ENCODE results near the gene CCL17.
"Not testable (repeated sequence)": the region's sequence is repeated elsewhere in the genome, so short reads cannot be mapped to it uniquely, and the experiment has no call there.

Gene CCL17

GRCh38 chr16:57403965-57404817, at the start of gene CCL17:
Gene CCL17 (plus strand): TSS chr16:57404767. CDS start chr16:57413933, 9,166 bp downstream.
- DNase-seq: no peak

- DNase-seq: no peak
Measured at GRCh38 chr16:57355898-57356414, 48.6 kb upstream of the CCL17 start.

- DNase-seq: no peak
Measured at GRCh38 chr16:57356547-57356946, 48.0 kb upstream of the CCL17 start.

- DNase-seq: no peak
Measured at GRCh38 chr16:57357330-57358085, 47.1 kb upstream of the CCL17 start.

- DNase-seq: no peak
Measured at GRCh38 chr16:57358086-57358420, 46.5 kb upstream of the CCL17 start.

- DNase-seq: no peak
Measured at GRCh38 chr16:57358527-57359095, 46.0 kb upstream of the CCL17 start, which contains the start of gene CCL22. Gene CCL22 (plus strand): TSS chr16:57358783. CDS start chr16:57358817, 34 bp downstream.

- DNase-seq: no peak
Measured at GRCh38 chr16:57360321-57360935, 44.1 kb upstream of the CCL17 start.

DNA sequence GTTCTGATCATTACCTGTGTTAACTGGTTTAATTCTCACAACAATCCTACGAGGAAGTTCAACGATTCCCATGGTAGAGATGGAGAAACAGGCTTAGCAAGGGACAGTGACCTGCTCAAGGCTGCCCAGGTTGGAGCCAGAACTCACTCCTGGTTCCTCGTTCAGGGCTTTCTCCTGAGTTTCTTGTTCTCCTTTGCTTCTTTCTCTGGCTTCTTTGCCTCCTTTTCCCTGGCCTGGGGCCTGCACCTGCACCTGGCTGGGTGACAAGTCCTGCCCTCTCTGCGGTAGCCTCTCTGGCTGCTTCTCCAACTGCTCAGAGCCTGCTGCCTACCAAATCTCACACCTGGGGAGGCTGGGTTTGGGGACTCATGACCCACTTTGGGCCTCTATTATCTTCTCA, 43.2 kb upstream of the CCL17 start:
- DNase-seq: no peak

DNA sequence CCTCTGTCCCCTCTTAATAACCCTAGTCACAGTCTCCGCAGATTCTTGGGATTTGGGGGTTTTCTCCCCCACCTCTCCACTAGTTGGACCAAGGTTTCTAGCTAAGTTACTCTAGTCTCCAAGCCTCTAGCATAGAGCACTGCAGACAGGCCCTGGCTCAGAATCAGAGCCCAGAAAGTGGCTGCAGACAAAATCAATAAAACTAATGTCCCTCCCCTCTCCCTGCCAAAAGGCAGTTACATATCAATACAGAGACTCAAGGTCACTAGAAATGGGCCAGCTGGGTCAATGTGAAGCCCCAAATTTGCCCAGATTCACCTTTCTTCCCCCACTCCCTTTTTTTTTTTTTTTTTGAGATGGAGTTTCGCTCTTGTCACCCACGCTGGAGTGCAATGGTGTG, 40.4 kb upstream of the CCL17 start:
- DNase-seq: no peak

DNA sequence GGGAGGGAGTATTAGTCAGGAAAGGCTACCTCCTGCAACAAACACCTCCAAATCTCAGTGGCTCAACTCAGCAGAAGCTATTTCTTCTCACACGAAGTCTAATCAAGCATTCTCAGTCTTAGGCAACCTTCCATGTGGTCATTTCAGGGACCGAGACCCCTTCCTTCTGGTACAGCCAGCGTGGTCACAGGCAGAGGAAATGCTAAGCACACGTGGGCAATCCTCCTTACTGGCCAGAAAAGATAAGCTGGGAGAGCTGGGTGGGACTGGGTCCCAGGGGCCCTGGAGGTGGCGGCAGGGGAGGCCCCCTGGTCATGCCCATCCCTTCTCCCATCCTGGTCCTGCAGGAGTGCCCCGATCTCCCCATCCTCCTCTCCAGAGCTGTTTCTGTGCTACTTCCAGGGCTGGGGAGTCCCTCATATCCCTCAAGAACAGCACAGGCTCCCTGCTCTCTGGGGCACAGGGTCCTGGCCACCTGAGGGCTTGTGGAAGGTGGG, 38.0 kb upstream of the CCL17 start:
- DNase-seq: no peak

- no peak for DNase-seq
Measured at GRCh38 chr16:57367116-57367752, 37.3 kb upstream of the CCL17 start.

- no peak for DNase-seq
Measured at GRCh38 chr16:57371494-57372371, 32.8 kb upstream of the CCL17 start.

GRCh38 chr16:57372372-57373116, 32.0 kb upstream of the CCL17 start, which contains the start of gene CX3CL1:
Gene CX3CL1 (plus strand): TSS chr16:57372490. CDS start chr16:57372569, 79 bp downstream.
- DNase-seq: no peak

DNA sequence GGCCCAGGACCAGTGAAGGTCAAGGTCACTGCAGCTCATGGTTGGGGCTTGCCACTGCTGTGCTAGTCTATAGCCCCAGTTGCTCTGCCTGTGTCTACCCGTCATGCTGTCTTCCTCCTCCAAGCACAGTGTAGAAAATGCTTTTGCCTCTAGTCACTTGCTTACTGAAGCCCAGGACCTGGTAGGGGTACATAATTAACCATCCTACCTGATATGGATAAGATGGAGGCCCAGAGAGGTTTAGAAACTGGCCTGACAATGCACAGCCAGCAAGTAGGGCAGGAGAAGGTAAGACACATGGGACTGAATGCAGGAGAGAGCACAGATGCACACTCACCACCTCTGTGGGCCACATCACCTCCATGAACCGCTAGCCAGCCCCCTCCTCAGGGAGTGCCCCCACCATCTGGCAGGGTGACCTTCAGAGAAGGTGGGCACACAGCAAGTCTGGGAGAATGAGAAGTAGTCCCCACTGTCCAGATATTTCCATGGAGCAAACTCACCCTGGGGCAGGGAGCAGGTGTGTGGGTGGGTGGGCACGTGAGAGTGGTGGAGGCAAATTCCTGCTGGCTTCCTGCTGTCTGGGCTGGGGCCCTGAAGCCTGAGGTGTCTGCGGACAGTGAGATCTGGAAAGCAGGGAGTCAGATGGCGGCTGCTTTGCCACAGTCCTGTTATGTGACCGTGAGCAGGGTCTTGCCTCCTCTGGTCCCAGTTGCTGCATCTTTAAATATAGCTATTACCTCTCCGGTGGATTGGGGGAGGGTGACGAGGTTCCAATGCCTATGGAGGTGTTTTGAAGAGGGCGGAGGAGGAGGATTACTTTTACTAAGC, 31.2 kb upstream of the CCL17 start:
- no peak for DNase-seq

- DNase-seq: no peak
Measured at GRCh38 chr16:57374067-57374534, 30.5 kb upstream of the CCL17 start.

- not testable (repeated sequence) for DNase-seq
Measured at GRCh38 chr16:57374925-57375465, 29.6 kb upstream of the CCL17 start.

DNA sequence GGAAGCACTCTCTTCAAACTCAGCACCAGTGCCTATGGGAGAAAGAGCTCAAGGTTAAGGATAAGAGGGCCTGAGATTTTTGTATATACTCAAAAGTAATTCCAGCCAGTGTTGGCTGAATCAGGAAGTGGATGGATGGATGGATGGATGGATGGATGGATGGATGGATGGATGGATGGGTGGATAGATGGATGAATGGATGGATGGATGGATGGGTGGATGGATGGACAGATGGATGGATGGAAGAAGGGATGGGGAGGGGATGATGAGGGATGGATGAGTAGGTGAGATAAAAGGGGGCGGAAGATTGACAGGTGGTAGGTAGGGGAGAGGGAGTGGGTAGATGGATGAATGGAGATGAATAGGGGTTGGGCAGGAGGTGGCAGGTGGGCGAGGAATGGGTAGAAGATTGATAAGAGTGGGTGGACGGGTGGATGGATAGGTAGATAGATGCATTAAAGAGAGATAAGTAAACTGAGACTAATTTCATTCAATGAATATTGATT, 28.2 kb upstream of the CCL17 start:
- DNase-seq: no peak

DNA sequence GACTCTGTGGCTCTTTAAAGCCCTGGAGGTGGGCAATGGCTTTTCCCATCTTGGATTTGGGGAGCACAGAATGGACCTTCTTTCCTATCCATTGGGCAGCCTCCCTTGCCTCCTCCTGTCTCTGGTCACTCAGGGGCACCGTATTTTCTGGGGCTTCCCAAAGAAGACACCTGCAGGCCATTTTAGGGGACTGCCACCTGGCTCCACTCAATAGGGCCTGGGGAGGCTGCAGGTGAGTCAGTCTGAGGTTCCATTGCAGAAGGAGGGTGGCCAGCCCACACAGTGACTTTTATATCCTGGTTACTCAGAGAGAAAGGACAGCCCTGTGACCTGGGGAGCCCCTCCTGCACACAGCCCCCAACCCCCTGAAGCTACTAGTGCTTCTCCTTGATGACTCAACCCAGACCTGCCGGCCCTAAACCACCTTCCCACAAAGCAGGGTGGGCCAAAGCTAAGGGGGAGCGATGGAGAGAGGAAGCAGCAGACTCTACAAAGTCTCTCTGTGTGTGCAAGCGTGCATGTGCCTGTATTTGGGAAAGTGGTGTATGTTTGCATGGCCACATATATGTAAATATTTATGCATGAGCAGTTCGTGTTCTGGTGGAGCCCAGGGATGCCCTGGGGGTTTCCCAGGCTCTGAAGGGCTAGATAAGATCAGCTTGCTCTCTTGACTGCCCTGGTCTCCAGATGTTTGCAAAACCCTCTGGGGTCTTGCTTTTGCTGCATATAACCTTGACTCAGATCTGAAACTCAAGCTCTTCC, 27.3 kb upstream of the CCL17 start:
- DNase-seq: no peak

Measured in NCI-H1105 (cell line).